KMS-11 (cell line): ENCODE data around the gene CYTH2.

Experiments
- H2AFZ ChIP-seq: fragments of 200-600 bp; sonication (generic); 2 replicates; pipeline ENCODE4 v1.6.1; 2016; ENCODE audit warnings: antibody characterized with exemption, mixed run types, low read depth
- H3K27ac ChIP-seq: fragments of 200-600 bp; sonication (generic); 2 replicates; pipeline ENCODE4 v1.6.1; 2016; ENCODE audit warnings: mild to moderate bottlenecking, mixed run types
- H3K27me3 ChIP-seq: fragments of 200-600 bp; sonication (generic); 2 replicates; pipeline ENCODE4 v1.6.1; 2017; ENCODE audit warnings: mild to moderate bottlenecking, low read depth, mixed run types, moderate library complexity; ENCODE audit not compliant: insufficient read depth
- H3K36me3 ChIP-seq: fragments of 200-600 bp; sonication (generic); 2 replicates; pipeline ENCODE4 v1.6.1; 2017; ENCODE audit warnings: mild to moderate bottlenecking, mixed run types; ENCODE audit not compliant: insufficient read depth
- H3K4me1 ChIP-seq: fragments of 200-600 bp; sonication (generic); 2 replicates; pipeline ENCODE4 v1.6.1; 2016; ENCODE audit warnings: mild to moderate bottlenecking, low read depth, mixed run types; ENCODE audit not compliant: poor library complexity, severe bottlenecking
- H3K4me2 ChIP-seq: fragments of 200-600 bp; sonication (generic); 2 replicates; pipeline ENCODE4 v1.7.0; 2016; ENCODE audit warnings: mild to moderate bottlenecking, mixed run types
- H3K4me3 ChIP-seq: fragments of 200-600 bp; sonication (generic); IDR thresholded peaks from 2 replicates; pipeline ENCODE4 v1.6.1; 2017; ENCODE audit warnings: low read depth, low read length, mixed read lengths; ENCODE audit not compliant: insufficient read depth
- H3K79me2 ChIP-seq: fragments of 200-600 bp; sonication (generic); 2 replicates; pipeline ENCODE4 v1.6.1; 2016; ENCODE audit warnings: low read depth, mixed run types; ENCODE audit not compliant: insufficient read depth
- H3K9ac ChIP-seq: fragments of 200-600 bp; sonication (generic); 2 replicates; pipeline ENCODE4 v1.6.1; 2016; ENCODE audit warnings: mild to moderate bottlenecking, mixed run types
- H4K20me1 ChIP-seq: fragments of 200-600 bp; sonication (generic); 2 replicates; pipeline ENCODE4 v1.6.1; 2016; ENCODE audit warnings: mild to moderate bottlenecking, mixed run types; ENCODE audit not compliant: insufficient read depth
- CTCF ChIP-seq: fragments of 200-600 bp; sonication (generic); conservative IDR thresholded peaks from 2 replicates; pipeline ENCODE4 v1.6.1; 2017; ENCODE audit warnings: low read depth, mild to moderate bottlenecking, antibody characterized with exemption, low read length, moderate library complexity, mixed read lengths

Gene CYTH2

DNA sequence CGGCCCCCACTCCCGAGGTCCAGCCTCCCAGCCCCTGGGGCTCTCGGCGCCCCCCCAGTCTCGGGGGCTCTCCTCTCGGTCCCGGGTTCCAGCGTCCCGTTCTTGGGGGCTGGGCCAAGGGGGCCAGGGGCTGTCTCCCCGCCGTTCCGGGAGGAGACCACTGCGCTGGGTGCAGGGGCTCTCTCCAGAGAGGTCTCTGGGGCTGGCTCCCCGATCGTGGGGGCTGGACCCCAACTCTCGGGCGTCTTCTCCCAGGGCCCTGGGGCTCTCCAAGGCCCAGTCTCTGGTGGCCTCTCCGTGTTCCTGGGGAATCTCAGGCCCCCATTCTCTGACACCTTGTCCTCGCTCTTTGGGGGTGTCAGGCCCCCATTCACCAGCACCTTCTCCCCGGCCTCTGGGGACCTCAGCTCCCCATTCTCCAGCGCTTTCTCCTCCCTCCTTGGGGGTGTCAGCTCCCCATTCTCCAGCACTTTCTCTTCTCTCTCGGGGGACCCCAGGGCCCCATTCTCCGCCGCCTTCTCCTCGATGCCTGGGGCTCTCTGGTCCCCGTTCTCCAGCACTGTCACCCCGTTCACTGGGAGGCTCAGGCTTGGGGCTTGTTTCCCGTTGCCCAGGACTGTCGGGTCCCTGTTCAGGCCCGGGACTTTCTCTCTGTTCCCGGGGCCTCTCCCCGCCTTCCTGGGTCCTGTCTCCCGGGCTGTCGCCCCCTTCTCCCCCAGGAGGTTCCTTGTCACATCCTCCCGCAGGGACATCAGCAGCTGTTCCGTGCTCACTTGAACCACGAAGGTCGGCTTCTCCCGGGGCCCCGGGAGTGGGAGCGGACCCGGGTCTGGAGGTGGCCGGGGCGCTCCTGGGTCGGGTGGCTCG, 28.8 kb downstream of the CYTH2 start:
- H2AFZ ChIP-seq, result no peak overlapping the region
- peaks cover 75% of the 10 kb centered on the region for H3K27me3 ChIP-seq
- no peaks in the 10 kb centered on the region for H3K36me3 ChIP-seq
- H3K27ac ChIP-seq, result no peak overlapping the region
- no peak for TF ChIP-seq CTCF
- peaks cover 12% of the 10 kb centered on the region for H3K4me1 ChIP-seq
- H3K79me2 ChIP-seq, result no peaks in the 10 kb centered on the region
- H3K9ac ChIP-seq, result no peak overlapping the region
- no peaks in the 10 kb centered on the region for H4K20me1 ChIP-seq
- no peak overlapping the region for H3K4me2 ChIP-seq
- H3K4me3 ChIP-seq, result no peak overlapping the region

- Histone ChIP-seq H3K36me3 (no peaks in the 10 kb centered on the region), H3K79me2 (no peaks in the 10 kb centered on the region), H3K9ac (no peak overlapping the region), H3K4me3 (no peak overlapping the region), H3K4me1 (peaks cover 12% of the 10 kb centered on the region), H3K27me3 (peaks cover 78% of the 10 kb centered on the region), H3K4me2 (no peak overlapping the region), H4K20me1 (no peaks in the 10 kb centered on the region), H2AFZ (no peak overlapping the region), H3K27ac (no peak overlapping the region)
- no peak for TF ChIP-seq CTCF
These were observed 29.6 kb downstream of the CYTH2 start for GRCh38 chr19:48498595-48499311.

DNA sequence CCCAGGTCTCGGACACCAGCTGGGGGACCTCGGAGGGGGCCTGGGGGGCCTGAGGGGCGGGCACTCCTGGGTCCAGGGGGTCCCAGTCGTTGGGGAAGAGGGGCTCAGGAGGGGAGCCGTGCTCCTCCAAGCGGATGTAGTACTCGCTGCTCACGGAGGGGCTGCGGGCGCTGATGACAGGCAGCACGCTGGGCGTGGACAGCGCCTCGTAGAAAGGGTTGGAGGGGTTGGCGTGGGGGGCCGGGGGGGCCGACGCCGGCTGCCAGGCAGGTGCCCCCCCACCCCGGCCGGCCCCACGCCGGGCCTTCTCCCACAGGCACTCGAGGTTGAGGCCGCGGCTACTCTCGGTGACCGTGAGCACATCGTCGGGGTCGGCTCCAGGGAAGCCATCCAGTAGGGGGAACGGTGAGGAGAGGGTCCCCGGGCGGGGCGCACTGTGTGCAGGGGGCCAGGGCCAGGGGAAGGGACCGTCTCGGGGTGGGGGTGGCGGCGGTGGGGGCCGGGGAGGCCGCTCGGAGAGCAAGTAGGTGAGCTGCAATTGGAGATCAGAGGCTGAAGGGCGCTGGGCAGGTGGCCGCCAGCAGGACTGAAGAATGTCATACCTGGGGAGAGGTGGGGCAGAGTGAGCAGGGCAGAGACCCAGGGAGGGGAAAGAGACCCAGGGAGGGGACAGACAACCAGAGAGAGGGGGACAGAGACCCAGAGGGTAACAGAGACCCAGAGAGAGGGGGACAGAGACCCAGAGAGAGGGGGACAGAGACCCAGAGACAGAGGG, 30.3 kb downstream of the CYTH2 start:
- no peak for TF ChIP-seq CTCF
- H3K36me3 ChIP-seq, result no peaks in the 10 kb centered on the region
- peaks cover 12% of the 10 kb centered on the region for H3K4me1 ChIP-seq
- H3K9ac ChIP-seq, result no peak overlapping the region
- H3K27ac ChIP-seq, result no peak overlapping the region
- H3K4me2 ChIP-seq, result no peak overlapping the region
- no peak overlapping the region for H3K4me3 ChIP-seq
- H2AFZ ChIP-seq, result no peak overlapping the region
- peaks cover 74% of the 10 kb centered on the region for H3K27me3 ChIP-seq
- H3K79me2 ChIP-seq, result no peaks in the 10 kb centered on the region
- H4K20me1 ChIP-seq, result no peaks in the 10 kb centered on the region

DNA sequence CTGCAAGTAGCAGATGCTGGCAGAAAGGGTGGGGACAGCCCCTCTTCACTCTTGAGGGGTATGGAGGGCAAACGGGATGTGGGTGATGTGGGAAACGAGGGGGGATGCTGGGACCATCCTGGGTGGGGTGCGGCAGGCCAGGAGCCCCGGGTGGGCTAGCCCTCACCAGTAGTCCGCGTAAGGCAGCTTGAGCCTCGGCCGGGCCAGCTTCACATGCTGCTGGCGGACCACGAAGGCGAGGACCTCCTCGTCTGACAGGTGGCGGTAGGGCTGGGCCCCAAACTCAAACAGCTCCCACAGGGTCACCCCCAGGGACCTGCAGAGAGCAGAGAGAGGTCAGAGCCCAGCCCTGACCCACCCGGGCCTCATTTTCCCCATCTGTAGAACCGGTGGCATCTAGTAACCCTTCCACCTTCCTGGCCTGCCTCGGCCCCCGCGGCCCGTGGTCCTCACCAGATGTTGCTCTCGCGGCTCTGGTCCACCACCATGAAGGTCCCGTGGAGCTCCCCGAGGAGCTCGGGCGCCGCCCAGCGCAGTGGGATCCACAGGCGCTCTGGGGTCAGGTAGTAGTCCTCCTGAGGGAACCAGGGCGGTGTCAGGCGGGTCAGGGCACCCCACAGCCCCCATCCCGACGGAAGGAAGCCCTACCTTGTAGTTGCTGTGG, 31.8 kb downstream of the CYTH2 start:
- no peak for TF ChIP-seq CTCF
- H2AFZ ChIP-seq, result peak overlapping the region; percentile 90
- no peak overlapping the region for H3K9ac ChIP-seq
- H3K4me1 ChIP-seq, result peaks cover 12% of the 10 kb centered on the region
- H3K27me3 ChIP-seq, result peaks cover 72% of the 10 kb centered on the region
- no peaks in the 10 kb centered on the region for H3K79me2 ChIP-seq
- H3K27ac ChIP-seq, result no peak overlapping the region
- no peak overlapping the region for H3K4me3 ChIP-seq
- H3K36me3 ChIP-seq, result no peaks in the 10 kb centered on the region
- H3K4me2 ChIP-seq, result peak overlapping the region; percentile 92
- no peaks in the 10 kb centered on the region for H4K20me1 ChIP-seq
